Testis (tissue), 3 donors: Measurements from ENCODE around the gene UCHL1. TPM values are rescaled to one million over a fixed set of nuclear protein-coding genes. Genes with fewer than 3 reads are reported as not detected.

ENCODE experiments used
- DNase-seq: peaks from one replicate; pipeline ENCODE4 v3.0.0-alpha.2; 2019
- H3K27ac ChIP-seq, 2 donors: fragments of 200-600 bp; sonication (generic); one replicate each; pipeline ENCODE4 v1.5.1; 2019
- H3K27me3 ChIP-seq: fragments of 200-600 bp; sonication (generic); one replicate; pipeline ENCODE4 v1.5.1; 2019
- H3K36me3 ChIP-seq: fragments of 200-600 bp; sonication (generic); one replicate; pipeline ENCODE4 v1.5.1; 2017; ENCODE audit warnings: low read depth; ENCODE audit errors: missing control alignments
- H3K4me1 ChIP-seq: fragments of 200-600 bp; sonication (generic); one replicate; pipeline ENCODE4 v1.5.1; 2019
- H3K4me3 ChIP-seq, 2 donors: fragments of 200-600 bp; sonication (generic); one replicate each; pipeline ENCODE4 v1.5.1; 2017 to 2019
- H3K9me3 ChIP-seq: fragments of 200-600 bp; sonication (generic); one replicate; pipeline ENCODE4 v1.5.1; 2017
- POLR2A ChIP-seq: fragments of 450-650 bp; IDR thresholded peaks from one replicate; pipeline ENCODE4 v1.6.1; 2017; ENCODE audit warnings: antibody characterized with exemption, mild to moderate bottlenecking, moderate library complexity
- WGBS, 2 donors: methylation state at CpG; one replicate each; pipeline ENCODE4 v1.1.5; 2018; 5-methylcytosine and 5-hydroxymethylcytosine counted together
- intact Hi-C: fragments of 100-400 bp; cut with DNase I; formaldehyde crosslinking; loops from one replicate; pipeline ENCODE4 v1.15.1; 2023; ENCODE audit warnings: low total_unique reads
- polyA plus RNA-seq: library from polyadenylated mRNA; stranded (reverse); fragments of 350-450 nt; fragmentation: Illumina TruSeq; extraction: RNeasy Lipid Tissue Mini Kit (QIAGEN cat#74804); gene quantifications from one replicate; pipeline ENCODE4 v1.2.3, GENCODE V29; 2014; ENCODE audit warnings: low read depth, low replicate concordance; ENCODE audit not compliant: insufficient read depth
- total RNA-seq, 2 donors: library from RNA; depleted of rRNA; stranded (reverse); fragments of >200 nt; gene quantifications; one replicate each; pipeline ENCODE4 v1.2.3, GENCODE V29; 2016
- TF ChIP-seq, protein P1 (sequence below), 3 experiments: fragments of 450-650 bp in 2 of 3; fragments of 200-600 bp in 1 of 3; sonication (generic) in 1 of 3; IDR thresholded peaks; one replicate each; pipeline ENCODE4 v1.5.1; 2016 to 2019; ENCODE audit warnings: antibody characterized with exemption in 3 of 3, mild to moderate bottlenecking in 2 of 3, moderate library complexity in 1 of 3

UCHL1 gene
- total and polyA plus RNA-seq, 3 donors from 2014 or later: 57.4 to 87.5 (median 84.2) TPM

- peak overlapping the region in 1 of 2 donors; percentile 79 for H3K4me3 ChIP-seq
- no peaks in the 10 kb centered on the region for H3K36me3 ChIP-seq
- no peaks in the 10 kb centered on the region for H3K27me3 ChIP-seq
- H3K4me1 ChIP-seq: no peaks in the 10 kb centered on the region
- no peak for TF ChIP-seq POLR2A
- TF ChIP-seq, protein P1, sequence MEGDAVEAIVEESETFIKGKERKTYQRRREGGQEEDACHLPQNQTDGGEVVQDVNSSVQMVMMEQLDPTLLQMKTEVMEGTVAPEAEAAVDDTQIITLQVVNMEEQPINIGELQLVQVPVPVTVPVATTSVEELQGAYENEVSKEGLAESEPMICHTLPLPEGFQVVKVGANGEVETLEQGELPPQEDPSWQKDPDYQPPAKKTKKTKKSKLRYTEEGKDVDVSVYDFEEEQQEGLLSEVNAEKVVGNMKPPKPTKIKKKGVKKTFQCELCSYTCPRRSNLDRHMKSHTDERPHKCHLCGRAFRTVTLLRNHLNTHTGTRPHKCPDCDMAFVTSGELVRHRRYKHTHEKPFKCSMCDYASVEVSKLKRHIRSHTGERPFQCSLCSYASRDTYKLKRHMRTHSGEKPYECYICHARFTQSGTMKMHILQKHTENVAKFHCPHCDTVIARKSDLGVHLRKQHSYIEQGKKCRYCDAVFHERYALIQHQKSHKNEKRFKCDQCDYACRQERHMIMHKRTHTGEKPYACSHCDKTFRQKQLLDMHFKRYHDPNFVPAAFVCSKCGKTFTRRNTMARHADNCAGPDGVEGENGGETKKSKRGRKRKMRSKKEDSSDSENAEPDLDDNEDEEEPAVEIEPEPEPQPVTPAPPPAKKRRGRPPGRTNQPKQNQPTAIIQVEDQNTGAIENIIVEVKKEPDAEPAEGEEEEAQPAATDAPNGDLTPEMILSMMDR (IDR thresholded peaks at IDR 0.05): no peak
- no peak overlapping the region for H3K27ac ChIP-seq
- no peak for DNase-seq
- intact Hi-C loops: no loop called here
- 53 to 71% methylated on average over 1 of the region's 1 CpG for WGBS, 2 donors
- H3K9me3 ChIP-seq: no peaks in the 10 kb centered on the region
These were observed 44.6 kb upstream of the UCHL1 start for GRCh38 chr4:41211951-41212615.

DNA sequence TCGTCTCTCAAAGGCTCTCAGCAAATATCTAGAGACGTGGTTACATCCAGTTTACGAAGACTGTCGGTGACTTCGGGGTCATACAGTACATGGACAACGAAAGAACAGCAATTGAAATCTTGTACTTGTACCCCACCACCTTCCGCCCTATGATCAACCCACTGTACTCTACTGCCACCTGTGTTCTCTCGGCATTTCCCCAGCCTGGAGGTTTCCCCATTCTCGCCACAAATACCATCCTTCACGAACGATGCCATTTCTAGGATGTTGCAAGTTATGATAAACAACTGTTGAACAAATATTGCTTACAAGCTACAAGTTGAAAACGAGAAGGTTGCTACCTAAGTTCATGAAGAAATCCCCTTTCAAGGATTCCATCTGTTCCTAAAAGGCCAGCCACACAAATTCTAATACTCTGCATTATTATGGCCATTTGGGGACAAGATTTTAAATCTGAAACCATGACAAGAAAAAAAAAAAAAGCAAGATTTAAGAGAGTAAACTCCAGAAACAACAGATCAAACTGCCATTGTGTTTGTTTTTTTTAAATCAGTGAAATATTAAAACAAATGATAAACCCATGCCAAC lies 44.0 kb upstream of the UCHL1 start:
- TF ChIP-seq, protein P1 (IDR thresholded peaks at IDR 0.05): peak in 2 of 3 experiments; percentile 29 to 31
- no peak for TF ChIP-seq POLR2A
- H3K36me3 ChIP-seq: no peaks in the 10 kb centered on the region
- 10 to 16% methylated on average over 12 of the region's 12 CpGs for WGBS, 2 donors
- peak overlapping the region; percentile 79 for H3K4me3 ChIP-seq
- H3K4me1 ChIP-seq: no peaks in the 10 kb centered on the region
- no peaks in the 10 kb centered on the region for H3K9me3 ChIP-seq
- intact Hi-C loops: no loop called here
- peak; percentile 46 for DNase-seq
- H3K27ac ChIP-seq: no peak overlapping the region
- no peaks in the 10 kb centered on the region for H3K27me3 ChIP-seq

GRCh38 chr4:41213625-41214135 lies 43.0 kb upstream of the UCHL1 start:
- Histone ChIP-seq H3K4me3 (peak overlapping the region; percentile 79), H3K4me1 (no peaks in the 10 kb centered on the region), H3K9me3 (no peaks in the 10 kb centered on the region), H3K27me3 (no peaks in the 10 kb centered on the region), H3K36me3 (no peaks in the 10 kb centered on the region), H3K27ac (peak overlapping the region; percentile 60 to 83)
- 0 to 1% methylated on average over 16 to 35 of the region's 35 CpGs for WGBS, 2 donors
- no peak for TF ChIP-seq POLR2A
- TF ChIP-seq, protein P1 (IDR thresholded peaks at IDR 0.05): no peak
- peak; percentile 20 for DNase-seq
- intact Hi-C loops: no loop called here

DNA sequence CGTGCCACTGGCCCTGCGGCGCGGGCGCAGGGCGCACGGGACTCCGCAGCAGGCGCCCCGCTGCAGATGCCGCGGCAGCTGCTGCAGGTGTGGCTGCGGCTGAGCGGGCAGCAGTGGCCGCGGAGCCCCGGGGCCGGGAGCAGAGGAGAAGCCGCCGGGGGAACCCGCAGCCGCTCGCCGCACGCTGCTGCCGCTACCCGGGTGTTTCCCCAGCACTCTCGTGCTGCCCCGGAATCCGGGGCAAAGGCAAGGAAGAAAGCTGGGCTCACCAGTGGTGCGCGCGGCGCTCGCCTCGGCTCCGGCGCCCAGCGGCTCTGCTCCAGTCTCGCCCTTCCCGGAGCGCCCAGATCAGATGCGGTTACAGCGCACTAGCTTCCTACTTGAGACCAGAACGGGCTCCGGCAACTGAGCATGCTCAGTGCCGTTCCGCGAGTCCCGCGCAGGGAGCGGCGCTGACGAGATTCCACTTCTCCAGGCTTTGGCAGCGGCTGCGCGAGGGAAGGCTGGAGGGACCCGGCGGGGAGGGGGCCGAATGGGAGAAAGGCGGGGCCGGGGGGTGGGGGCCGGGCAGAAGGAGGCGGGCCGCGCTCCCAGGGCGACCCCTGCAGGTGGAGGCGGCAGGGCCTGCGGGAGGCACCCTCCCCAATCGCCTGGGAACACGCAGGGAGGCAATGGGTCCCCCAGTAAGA lies 42.4 kb upstream of the UCHL1 start, which contains the start of gene APBB2:
APBB2 (minus strand) TSS at position 407 of the 689 bp plus-strand sequence. CDS start 181,288 bp downstream, outside the sequence.
- peak within 1 kb of the TSS; percentile 60 to 83 for H3K27ac ChIP-seq
- WGBS, 2 donors: 0% methylated on average over 5 to 47 of the region's 71 CpGs
- TF ChIP-seq, protein P1 (IDR thresholded peaks at IDR 0.05): peak; percentile 18 to 85 (median 47)
- peak; percentile 36 for TF ChIP-seq POLR2A
- H3K9me3 ChIP-seq: no peaks in the 10 kb centered on the region
- DNase-seq: peak; percentile 96
- H3K36me3 ChIP-seq: no peaks in the 10 kb centered on the region
- H3K4me1 ChIP-seq: no peaks in the 10 kb centered on the region
- no peaks in the 10 kb centered on the region for H3K27me3 ChIP-seq
- intact Hi-C loops: no loop called here
- H3K4me3 ChIP-seq: peak within 1 kb of the TSS; percentile 79
